Left lung (tissue), 10 donors: Measurements from ENCODE around the gene S100A8. TPM values are rescaled to one million over a fixed set of nuclear protein-coding genes. Genes with fewer than 3 reads are reported as not detected.

Experiments
- ATAC-seq: fragments of 200-7000 bp; cut with Tn5 transposase; one replicate; pipeline ENCODE4 v1.9.1; 2020; ENCODE audit warnings: moderate library complexity
- DNase-seq, 4 donors: peaks; one replicate each; pipeline ENCODE4 v3.0.0-alpha.2; 2013 to 2020
- H3K27ac ChIP-seq, 2 donors: fragments of 200-600 bp; sonication (generic) in 1 of 2; one replicate each; pipeline versions ENCODE4 v1.5.0 to v1.8.0; 2020 to 2021
- H3K27me3 ChIP-seq, 2 donors: fragments of 200-600 bp; sonication (generic) in 1 of 2; one replicate each; pipeline versions ENCODE4 v1.5.0 to v1.8.0; 2020 to 2021
- H3K36me3 ChIP-seq, 2 donors: fragments of 200-600 bp; sonication (generic) in 1 of 2; one replicate each; pipeline versions ENCODE4 v1.5.0 to v1.8.0; 2020 to 2021
- H3K4me1 ChIP-seq, 2 donors: fragments of 200-600 bp; one replicate each; pipeline ENCODE4 v1.8.0; 2021
- H3K4me3 ChIP-seq, 2 donors: fragments of 200-600 bp; sonication (generic) in 1 of 2; one replicate each; pipeline versions ENCODE4 v1.5.0 to v1.8.0; 2020 to 2021; ENCODE audit warnings: mild to moderate bottlenecking in 1 of 2
- H3K9me3 ChIP-seq, 2 donors: fragments of 200-600 bp; sonication (generic) in 1 of 2; one replicate each; pipeline versions ENCODE4 v1.5.0 to v1.8.0; 2020 to 2021
- intact Hi-C, 2 donors: fragments of 100-400 bp; cut with DNase I; formaldehyde crosslinking; loops; one replicate each; pipeline versions ENCODE4 v1.11.2 to v1.14.2; 2022
- polyA plus RNA-seq, 6 donors: library from polyadenylated mRNA; unstranded; fragments of 120-200 nt; gene quantifications; one replicate each; pipeline ENCODE4 v1.2.1, GENCODE V29; 2013; ENCODE audit not compliant: insufficient read length in 6 of 6
- total RNA-seq, 2 donors: library from RNA; stranded (reverse); fragmentation: NEBNext Ultra II Directional; extraction: Animal tissue kit (Norgen Biotek cat#: 25700); gene quantifications; one replicate each; pipeline ENCODE4 v1.2.1, GENCODE V29; 2021
- TF ChIP-seq, protein P1 (sequence below), 2 donors: fragments of 200-600 bp; sonication (generic) in 1 of 2; IDR thresholded peaks; one replicate each; pipeline versions ENCODE4 v1.5.0 to v1.8.0; 2021; ENCODE audit warnings: antibody characterized with exemption in 2 of 2
- donor health status: DM: no; HTN: yes; CAD: no.
- donor health status: DM: no; HTN: no; CAD: no.

S100A8 gene
- total and polyA plus RNA-seq, 8 donors, result 10.2 to 1,365 (median 26.2) TPM

GRCh38 chr1:153371231-153371630, 19.6 kb downstream of the S100A8 start:
- Histone ChIP-seq H3K9me3 (no peaks in the 10 kb centered on the region), H3K27me3 (no peaks in the 10 kb centered on the region), H3K4me1 (peaks cover 0 to 63% of the 10 kb centered on the region in 2 donors), H3K4me3 (no peak overlapping the region), H3K27ac (peak overlapping the region in 1 of 2 donors; percentile 85), H3K36me3 (no peaks in the 10 kb centered on the region)
- intact Hi-C loops, result no loop called here
- no peak for ATAC-seq
- TF ChIP-seq, protein P1, sequence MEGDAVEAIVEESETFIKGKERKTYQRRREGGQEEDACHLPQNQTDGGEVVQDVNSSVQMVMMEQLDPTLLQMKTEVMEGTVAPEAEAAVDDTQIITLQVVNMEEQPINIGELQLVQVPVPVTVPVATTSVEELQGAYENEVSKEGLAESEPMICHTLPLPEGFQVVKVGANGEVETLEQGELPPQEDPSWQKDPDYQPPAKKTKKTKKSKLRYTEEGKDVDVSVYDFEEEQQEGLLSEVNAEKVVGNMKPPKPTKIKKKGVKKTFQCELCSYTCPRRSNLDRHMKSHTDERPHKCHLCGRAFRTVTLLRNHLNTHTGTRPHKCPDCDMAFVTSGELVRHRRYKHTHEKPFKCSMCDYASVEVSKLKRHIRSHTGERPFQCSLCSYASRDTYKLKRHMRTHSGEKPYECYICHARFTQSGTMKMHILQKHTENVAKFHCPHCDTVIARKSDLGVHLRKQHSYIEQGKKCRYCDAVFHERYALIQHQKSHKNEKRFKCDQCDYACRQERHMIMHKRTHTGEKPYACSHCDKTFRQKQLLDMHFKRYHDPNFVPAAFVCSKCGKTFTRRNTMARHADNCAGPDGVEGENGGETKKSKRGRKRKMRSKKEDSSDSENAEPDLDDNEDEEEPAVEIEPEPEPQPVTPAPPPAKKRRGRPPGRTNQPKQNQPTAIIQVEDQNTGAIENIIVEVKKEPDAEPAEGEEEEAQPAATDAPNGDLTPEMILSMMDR (IDR thresholded peaks at IDR 0.05), result no peak
- no peak for DNase-seq

- intact Hi-C loops, result no loop called here
- H3K4me1 ChIP-seq, result peaks cover 0 to 62% of the 10 kb centered on the region in 2 donors
- DNase-seq (no peak), ATAC-seq (no peak)
- H3K27me3 ChIP-seq, result no peaks in the 10 kb centered on the region
- no peaks in the 10 kb centered on the region for H3K9me3 ChIP-seq
- no peaks in the 10 kb centered on the region for H3K36me3 ChIP-seq
- no peak overlapping the region for H3K27ac ChIP-seq
- TF ChIP-seq, protein P1 (IDR thresholded peaks at IDR 0.05), result no peak
- H3K4me3 ChIP-seq, result no peak overlapping the region
These were observed 20.7 kb downstream of the S100A8 start for GRCh38 chr1:153370146-153370545.

- ATAC-seq (peak; percentile 76), DNase-seq (no peak)
- Histone ChIP-seq H3K4me3 (no peak overlapping the region), H3K4me1 (peaks cover 0 to 61% of the 10 kb centered on the region in 2 donors), H3K27me3 (no peaks in the 10 kb centered on the region), H3K9me3 (no peaks in the 10 kb centered on the region), H3K27ac (peak overlapping the region in 1 of 2 donors; percentile 94), H3K36me3 (no peaks in the 10 kb centered on the region)
- TF ChIP-seq, protein P1 (IDR thresholded peaks at IDR 0.05), result no peak
- intact Hi-C loops, result no loop called here
These were observed 22.4 kb downstream of the S100A8 start for GRCh38 chr1:153368495-153368894.

DNA sequence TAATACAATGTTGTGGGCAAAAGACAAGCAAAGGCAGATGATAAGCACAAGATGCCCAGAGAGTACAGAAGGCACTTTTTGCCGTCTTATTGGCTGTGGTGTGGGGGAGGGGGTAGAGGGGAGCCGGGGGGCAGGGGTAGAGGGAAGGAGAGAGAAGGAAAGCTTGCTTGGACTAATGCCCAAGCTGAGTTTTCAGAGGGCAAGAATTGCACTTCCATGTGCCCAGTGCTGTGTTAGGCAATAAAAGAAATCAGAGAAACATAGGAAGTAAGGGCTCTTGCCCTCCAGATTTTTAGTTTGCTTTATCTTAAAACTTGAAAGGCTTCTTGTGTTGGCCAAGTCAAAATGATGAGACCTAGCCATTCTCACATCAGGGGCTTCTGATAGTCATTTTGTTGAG, 23.8 kb downstream of the S100A8 start:
- no peak for ATAC-seq

GRCh38 chr1:153366261-153366660, 24.6 kb downstream of the S100A8 start:
- ATAC-seq (no peak), DNase-seq (no peak)
- intact Hi-C loops, result no loop called here
- Histone ChIP-seq H3K4me3 (no peak overlapping the region), H3K9me3 (no peaks in the 10 kb centered on the region), H3K27me3 (no peaks in the 10 kb centered on the region), H3K27ac (peak overlapping the region in 1 of 2 donors; percentile 94), H3K4me1 (peaks cover 0 to 77% of the 10 kb centered on the region in 2 donors), H3K36me3 (no peaks in the 10 kb centered on the region)
- TF ChIP-seq, protein P1 (IDR thresholded peaks at IDR 0.05), result no peak

More for the DNA sequence above, 23.8 kb downstream of the S100A8 start:
- TF ChIP-seq, protein P1 (IDR thresholded peaks at IDR 0.05), result no peak
- peaks cover 0 to 71% of the 10 kb centered on the region in 2 donors for H3K4me1 ChIP-seq
- peak overlapping the region; percentile 0 to 94 for H3K27ac ChIP-seq
- intact Hi-C loops, result no loop called here
- DNase-seq, result no peak
- no peaks in the 10 kb centered on the region for H3K9me3 ChIP-seq
- H3K36me3 ChIP-seq, result no peaks in the 10 kb centered on the region
- no peaks in the 10 kb centered on the region for H3K27me3 ChIP-seq
- no peak overlapping the region for H3K4me3 ChIP-seq
